K562 (cell line): ENCODE data around the gene CEND1. TPM values are rescaled to one million over a fixed set of nuclear protein-coding genes. Genes with fewer than 3 reads are reported as not detected.

Experiments
- ARID1B ChIP-seq: fragments of 450-650 bp; IDR thresholded peaks from 2 replicates; pipeline ENCODE4 v1.6.1; 2016; ENCODE audit warnings: antibody characterized with exemption, mild to moderate bottlenecking, inconsistent platforms
- CBX3 ChIP-seq, 2 experiments: IDR thresholded peaks; 1 replicate in 1 of 2; 2 replicates in 1 of 2; pipeline ENCODE4 v1.6.1; 2012; ENCODE audit warnings: inconsistent platforms in 2 of 2, low read length in 2 of 2, borderline replicate concordance in 1 of 2, control low read depth in 1 of 2
- ERF ChIP-seq: fragments of 450-650 bp; formaldehyde crosslinking; IDR thresholded peaks from 2 replicates; pipeline ENCODE4 v1.4.0; 2020; ENCODE audit warnings: mild to moderate bottlenecking, mixed read lengths
- ETV5 ChIP-seq: sonication (generic); formaldehyde crosslinking; IDR thresholded peaks from 2 replicates; pipeline ENCODE4 v1.4.0; 2020; ENCODE audit warnings: low read depth, mild to moderate bottlenecking, missing genetic modification reagents
- HDAC1 ChIP-seq, 2 experiments: fragments of 450-650 bp; IDR thresholded peaks; 2 replicates each; pipeline ENCODE4 v1.6.1; 2016 to 2017; ENCODE audit warnings: inconsistent platforms in 1 of 2, mild to moderate bottlenecking in 1 of 2, moderate library complexity in 1 of 2
- HMGN3 ChIP-seq: IDR thresholded peaks from 2 replicates; pipeline ENCODE4 v1.6.1; 2011; ENCODE audit warnings: borderline replicate concordance, low read depth, mild to moderate bottlenecking, mixed read lengths, low read length; ENCODE audit not compliant: insufficient read length; ENCODE audit errors: extremely low read depth
- MAZ ChIP-seq, 2 experiments: fragments of 450-650 bp in 1 of 2; sonication (generic) in 1 of 2; formaldehyde crosslinking; IDR thresholded peaks in 1 of 2; conservative IDR thresholded peaks in 1 of 2; 2 replicates each; pipeline versions ENCODE4 v1.4.0 to v1.5.0; 2020; ENCODE audit warnings: mild to moderate bottlenecking in 1 of 2, missing genetic modification reagents in 1 of 2
- MYC ChIP-seq, 2 experiments: fragments of 250-450 bp in 1 of 2; sonication (Bioruptor Pico) in 1 of 2; IDR thresholded peaks; 2 replicates each; pipeline versions ENCODE4 v1.5.1 to v1.6.1; 2012 to 2021; ENCODE audit warnings: low read depth in 2 of 2, borderline replicate concordance in 1 of 2, improper control_type of control experiment in 1 of 2, low read length in 1 of 2, mild to moderate bottlenecking in 1 of 2, moderate library complexity in 1 of 2
- NFIX ChIP-seq: fragments of 250-450 bp; sonication (Bioruptor Pico); IDR thresholded peaks from 2 replicates; pipeline ENCODE4 v1.4.0; 2020; ENCODE audit warnings: low read depth, mild to moderate bottlenecking, moderate library complexity
- NR2C1 ChIP-seq, 2 experiments: fragments of 450-650 bp; IDR thresholded peaks; 2 replicates each; pipeline ENCODE4 v1.6.1; 2017; ENCODE audit warnings: mild to moderate bottlenecking in 2 of 2, antibody characterized with exemption in 1 of 2, inconsistent platforms in 1 of 2, missing compliant biosample characterization in 1 of 2, missing genetic modification characterization in 1 of 2
- POLR2A ChIP-seq: fragments of 450-650 bp; conservative IDR thresholded peaks from 2 replicates; pipeline ENCODE4 v1.6.1; 2016
- PYGO2 ChIP-seq: fragments of 450-650 bp; IDR thresholded peaks from 2 replicates; pipeline ENCODE4 v1.6.1; 2016; ENCODE audit warnings: mild to moderate bottlenecking, missing genetic modification characterization, moderate library complexity, missing compliant biosample characterization
- SAFB2 ChIP-seq: fragments of 200-400 bp; formaldehyde crosslinking; IDR thresholded peaks from 2 replicates; pipeline ENCODE4 v1.6.1; 2018; ENCODE audit warnings: borderline replicate concordance, low read length, low read depth, moderate library complexity; ENCODE audit not compliant: severe bottlenecking
- TCF7 ChIP-seq: sonication (generic); IDR thresholded peaks from 2 replicates; pipeline ENCODE4 v1.6.1; 2016; ENCODE audit warnings: antibody characterized with exemption, borderline replicate concordance
- TEAD2 ChIP-seq: fragments of 450-650 bp; IDR thresholded peaks from 2 replicates; pipeline ENCODE4 v1.6.1; 2016; ENCODE audit warnings: missing genetic modification characterization, control low read depth, missing compliant biosample characterization
- ZC3H8 ChIP-seq: fragments of 450-650 bp; IDR thresholded peaks from 2 replicates; pipeline ENCODE4 v1.6.1; 2017
- ZNF740 ChIP-seq, 3 experiments: fragments of 200-800 bp in 1 of 3; sonication (Bioruptor generic) in 1 of 3; sonication (generic) in 1 of 3; formaldehyde crosslinking in 1 of 3; IDR thresholded peaks; 2 replicates each; pipeline versions ENCODE4 v1.6.1 to v1.8.0; 2016 to 2022; ENCODE audit warnings: mild to moderate bottlenecking in 2 of 3, missing compliant biosample characterization in 2 of 3, missing genetic modification characterization in 2 of 3, missing genetic modification reagents in 1 of 3
- polyA plus RNA-seq, 8 experiments: library from polyadenylated mRNA; depleted of rRNA in 4 of 8; stranded (reverse) in 5 of 8; unstranded in 3 of 8; fragments of >200 nt; fragmentation: Nextera tagmentation in 2 of 8; fragmentation: Illumina TruSeq in 1 of 8; extraction: Ambion mirVana in 2 of 8; extraction: Trizol in 1 of 8; gene quantifications; 2 replicates each; pipeline versions ENCODE4 v1.2.1 to v1.2.3, GENCODE V29; 2011 to 2014; ENCODE audit warnings: inconsistent platforms in 1 of 8, missing spikeins in 1 of 8
- total RNA-seq, 7 experiments: library from RNA; depleted of rRNA in 6 of 7; stranded (reverse); fragments of >200 nt in 6 of 7; fragmentation: Illumina TruSeq in 2 of 7; extraction: Trizol in 2 of 7; gene quantifications; 2 replicates each; pipeline versions ENCODE4 v1.2.1 to v1.2.3, GENCODE V29; 2011 to 2021; ENCODE audit warnings: low replicate concordance in 1 of 7
- TF ChIP-seq, protein P1 (sequence below): fragments of 250-450 bp; sonication (Bioruptor Pico); IDR thresholded peaks from 2 replicates; pipeline ENCODE4 v1.4.0; 2020; ENCODE audit warnings: mild to moderate bottlenecking, moderate library complexity
- TF ChIP-seq, protein P2 (sequence below): fragments of 150-350 bp; conservative IDR thresholded peaks from 2 replicates; pipeline ENCODE4 v1.6.1; 2014; ENCODE audit warnings: low read length

CEND1 gene
- total and polyA plus RNA-seq, 9 of the 15 experiments (the other 6 are each of a cell fraction or from before 2014, with no cell fraction given), result 0.13 to 0.18 (median 0.16) TPM; not detected in 6

DNA sequence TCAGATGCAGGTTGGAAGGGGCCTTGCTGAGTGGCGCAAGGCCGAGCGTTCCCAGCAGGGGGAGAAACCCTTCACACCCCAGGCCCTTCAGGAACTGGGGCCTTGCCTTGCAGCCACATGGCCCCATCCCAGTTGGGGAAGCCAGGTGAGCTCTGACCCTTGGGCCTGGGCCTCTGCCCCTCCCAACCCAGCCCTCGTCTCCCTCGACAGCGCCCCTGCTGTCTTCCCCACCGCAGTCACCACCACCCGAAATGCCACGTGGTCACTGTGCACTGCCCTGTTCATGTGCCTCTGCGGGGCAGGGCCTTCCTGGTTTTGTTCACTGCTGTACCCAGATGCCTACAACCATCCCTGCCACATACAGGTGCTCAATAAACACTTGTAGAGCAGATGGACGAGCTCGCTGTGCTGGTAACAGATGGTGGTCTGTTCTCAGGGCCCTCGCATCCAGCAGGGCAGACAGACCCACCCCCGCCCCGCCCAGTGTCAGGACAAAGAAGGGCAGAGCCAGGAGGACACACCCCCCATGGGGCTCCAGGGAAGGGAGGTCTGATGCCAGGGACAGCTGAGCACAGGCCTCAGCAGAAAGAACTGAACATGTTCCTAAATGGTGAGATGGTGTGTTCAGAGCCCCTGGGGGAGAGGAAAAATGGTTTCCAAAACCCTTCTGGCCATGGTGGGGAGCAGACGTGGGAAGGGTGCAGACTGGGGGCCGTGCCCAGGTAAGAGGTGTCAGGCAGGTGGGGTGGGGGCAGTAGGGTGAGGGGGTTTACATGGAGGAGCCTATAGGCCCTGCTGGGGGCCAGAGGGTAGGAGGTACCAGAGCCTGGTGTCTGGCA, 48.8 kb upstream of the CEND1 start (continued):
- TF ChIP-seq ZNF740 (CRISPR knock-in tag; IDR thresholded peaks at IDR 0.05) (peak; percentile 37; the same call in 1 of the 2 replicates), ZNF740 (tag; IDR thresholded peaks at IDR 0.05) (no peak), NR2C1 (IDR thresholded peaks at IDR 0.05) (no peak), NR2C1 (tag; IDR thresholded peaks at IDR 0.05) (no peak), ERF (CRISPR knock-in tag) (no peak), MAZ (CRISPR knock-in tag; conservative IDR thresholded peaks at IDR 0.05 in 1 of 2, IDR thresholded peaks at IDR 0.05 in 1 of 2) (peak in 1 of 2 experiments; percentile 27; a peak in 1 of 4 replicates), TEAD2 (tag) (no peak), ARID1B (peak; percentile 20; the same call in 1 of the 2 replicates), POLR2A (peak; percentile 73), ZC3H8 (no peak), ETV5 (CRISPR knock-in tag) (no peak), SAFB2 (no peak), NFIX (CRISPR knock-in tag) (no peak), MYC (IDR thresholded peaks at IDR 0.05; ENCODE audit: low read depth, low read length) (peak; percentile 86), MYC (CRISPR knock-in tag; IDR thresholded peaks at IDR 0.05; ENCODE audit: borderline replicate concordance, low read depth) (no peak), HDAC1 (IDR thresholded peaks at IDR 0.05) (peak in 1 of 2 experiments; percentile 63; a peak in 2 of 4 replicates), TCF7 (no peak), HMGN3 (peak; percentile 27), CBX3 (IDR thresholded peaks at IDR 0.05; ENCODE audit: borderline replicate concordance in 1 of 2, low read length in 2 of 2) (0 out of 3 replicates have a peak, but pooled peaks of 1 of the 2 experiments have one; percentile 36), PYGO2 (no peak)
- TF ChIP-seq, protein P1, sequence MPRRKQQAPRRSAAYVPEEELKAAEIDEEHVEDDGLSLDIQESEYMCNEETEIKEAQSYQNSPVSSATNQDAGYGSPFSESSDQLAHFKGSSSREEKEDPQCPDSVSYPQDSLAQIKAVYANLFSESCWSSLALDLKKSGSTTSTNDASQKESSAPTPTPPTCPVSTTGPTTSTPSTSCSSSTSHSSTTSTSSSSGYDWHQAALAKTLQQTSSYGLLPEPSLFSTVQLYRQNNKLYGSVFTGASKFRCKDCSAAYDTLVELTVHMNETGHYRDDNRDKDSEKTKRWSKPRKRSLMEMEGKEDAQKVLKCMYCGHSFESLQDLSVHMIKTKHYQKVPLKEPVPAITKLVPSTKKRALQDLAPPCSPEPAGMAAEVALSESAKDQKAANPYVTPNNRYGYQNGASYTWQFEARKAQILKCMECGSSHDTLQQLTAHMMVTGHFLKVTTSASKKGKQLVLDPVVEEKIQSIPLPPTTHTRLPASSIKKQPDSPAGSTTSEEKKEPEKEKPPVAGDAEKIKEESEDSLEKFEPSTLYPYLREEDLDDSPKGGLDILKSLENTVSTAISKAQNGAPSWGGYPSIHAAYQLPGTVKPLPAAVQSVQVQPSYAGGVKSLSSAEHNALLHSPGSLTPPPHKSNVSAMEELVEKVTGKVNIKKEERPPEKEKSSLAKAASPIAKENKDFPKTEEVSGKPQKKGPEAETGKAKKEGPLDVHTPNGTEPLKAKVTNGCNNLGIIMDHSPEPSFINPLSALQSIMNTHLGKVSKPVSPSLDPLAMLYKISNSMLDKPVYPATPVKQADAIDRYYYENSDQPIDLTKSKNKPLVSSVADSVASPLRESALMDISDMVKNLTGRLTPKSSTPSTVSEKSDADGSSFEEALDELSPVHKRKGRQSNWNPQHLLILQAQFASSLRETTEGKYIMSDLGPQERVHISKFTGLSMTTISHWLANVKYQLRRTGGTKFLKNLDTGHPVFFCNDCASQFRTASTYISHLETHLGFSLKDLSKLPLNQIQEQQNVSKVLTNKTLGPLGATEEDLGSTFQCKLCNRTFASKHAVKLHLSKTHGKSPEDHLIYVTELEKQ (CRISPR knock-in tag), result no peak
- TF ChIP-seq, protein P2, sequence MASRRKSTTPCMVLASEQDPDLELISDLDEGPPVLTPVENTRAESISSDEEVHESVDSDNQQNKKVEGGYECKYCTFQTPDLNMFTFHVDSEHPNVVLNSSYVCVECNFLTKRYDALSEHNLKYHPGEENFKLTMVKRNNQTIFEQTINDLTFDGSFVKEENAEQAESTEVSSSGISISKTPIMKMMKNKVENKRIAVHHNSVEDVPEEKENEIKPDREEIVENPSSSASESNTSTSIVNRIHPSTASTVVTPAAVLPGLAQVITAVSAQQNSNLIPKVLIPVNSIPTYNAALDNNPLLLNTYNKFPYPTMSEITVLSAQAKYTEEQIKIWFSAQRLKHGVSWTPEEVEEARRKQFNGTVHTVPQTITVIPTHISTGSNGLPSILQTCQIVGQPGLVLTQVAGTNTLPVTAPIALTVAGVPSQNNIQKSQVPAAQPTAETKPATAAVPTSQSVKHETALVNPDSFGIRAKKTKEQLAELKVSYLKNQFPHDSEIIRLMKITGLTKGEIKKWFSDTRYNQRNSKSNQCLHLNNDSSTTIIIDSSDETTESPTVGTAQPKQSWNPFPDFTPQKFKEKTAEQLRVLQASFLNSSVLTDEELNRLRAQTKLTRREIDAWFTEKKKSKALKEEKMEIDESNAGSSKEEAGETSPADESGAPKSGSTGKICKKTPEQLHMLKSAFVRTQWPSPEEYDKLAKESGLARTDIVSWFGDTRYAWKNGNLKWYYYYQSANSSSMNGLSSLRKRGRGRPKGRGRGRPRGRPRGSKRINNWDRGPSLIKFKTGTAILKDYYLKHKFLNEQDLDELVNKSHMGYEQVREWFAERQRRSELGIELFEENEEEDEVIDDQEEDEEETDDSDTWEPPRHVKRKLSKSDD, result no peak
